Measurements from ENCODE around the gene ARL10. TPM values are rescaled to one million over a fixed set of nuclear protein-coding genes. Genes with fewer than 3 reads are reported as not detected.

ARL10 gene
- total RNA-seq, 2 donors from 2014 or later = 7.5 to 14.0 TPM

- Mint-ChIP-seq H3K9me3 (no peaks in the 10 kb centered on the region), H3K36me3 (ENCODE audit: insufficient read depth in 2 of 2) (peaks cover 3 to 12% of the 10 kb centered on the region in 2 donors), H3K4me1 (ENCODE audit: low read depth) (peaks cover 7% of the 10 kb centered on the region), H3K27ac (no peak overlapping the region), H3K4me3 (no peak overlapping the region), H3K27me3 (ENCODE audit: low read depth) (no peaks in the 10 kb centered on the region)
- ATAC-seq (replicated peaks in 1 of 2) = no peak
- DNase-seq = no peak
Observed at GRCh38 chr5:176369934-176370711, 4.8 kb downstream of the ARL10 start.

GRCh38 chr5:176371621-176372539, 6.6 kb downstream of the ARL10 start:
- peaks cover 3 to 9% of the 10 kb centered on the region in 2 donors for H3K36me3 Mint-ChIP-seq (ENCODE audit: insufficient read depth in 2 of 2)
- ATAC-seq (replicated peaks in 1 of 2) (no peak), DNase-seq (no peak)
- H3K27me3 Mint-ChIP-seq (ENCODE audit: low read depth) = no peaks in the 10 kb centered on the region
- H3K4me1 Mint-ChIP-seq (ENCODE audit: low read depth) = peaks cover 7% of the 10 kb centered on the region
- H3K9me3 Mint-ChIP-seq = no peaks in the 10 kb centered on the region
- H3K4me3 Mint-ChIP-seq = no peak overlapping the region
- H3K27ac Mint-ChIP-seq = no peak overlapping the region

GRCh38 chr5:176373100-176373818, 8.0 kb downstream of the ARL10 start:
- H3K36me3 Mint-ChIP-seq (ENCODE audit: insufficient read depth in 2 of 2) = peaks cover 0 to 3% of the 10 kb centered on the region in 2 donors
- no peaks in the 10 kb centered on the region for H3K4me1 Mint-ChIP-seq (ENCODE audit: low read depth)
- ATAC-seq (replicated peaks in 1 of 2) (no peak), DNase-seq (no peak)
- no peak overlapping the region for H3K4me3 Mint-ChIP-seq
- no peak overlapping the region for H3K27ac Mint-ChIP-seq
- no peaks in the 10 kb centered on the region for H3K27me3 Mint-ChIP-seq (ENCODE audit: low read depth)
- H3K9me3 Mint-ChIP-seq = no peaks in the 10 kb centered on the region

- H3K27ac Mint-ChIP-seq = no peak overlapping the region
- no peaks in the 10 kb centered on the region for H3K4me1 Mint-ChIP-seq (ENCODE audit: low read depth)
- H3K27me3 Mint-ChIP-seq (ENCODE audit: low read depth) = no peaks in the 10 kb centered on the region
Observed at GRCh38 chr5:176379881-176380280, 14.6 kb downstream of the ARL10 start.

GRCh38 chr5:176381423-176381822, 16.1 kb downstream of the ARL10 start:
- Mint-ChIP-seq H3K36me3 (ENCODE audit: insufficient read depth in 2 of 2) (peaks cover 3 to 32% of the 10 kb centered on the region in 2 donors), H3K4me3 (no peak overlapping the region), H3K9me3 (no peaks in the 10 kb centered on the region), H3K27me3 (ENCODE audit: low read depth) (no peaks in the 10 kb centered on the region), H3K27ac (no peak overlapping the region), H3K4me1 (ENCODE audit: low read depth) (peaks cover 14% of the 10 kb centered on the region)
- ATAC-seq (replicated peaks in 1 of 2) = no peak
- no peak for DNase-seq

More at GRCh38 chr5:176379881-176380280, 14.6 kb downstream of the ARL10 start:
- no peak overlapping the region for H3K4me3 Mint-ChIP-seq
- DNase-seq (no peak), ATAC-seq (replicated peaks in 1 of 2) (no peak)
- no peaks in the 10 kb centered on the region for H3K9me3 Mint-ChIP-seq
- peaks cover 1 to 21% of the 10 kb centered on the region in 2 donors for H3K36me3 Mint-ChIP-seq (ENCODE audit: insufficient read depth in 2 of 2)

- ATAC-seq (replicated peaks in 1 of 2) = no peak
- peaks cover 19% of the 10 kb centered on the region for H3K4me1 Mint-ChIP-seq (ENCODE audit: low read depth)
- no peak overlapping the region for H3K27ac Mint-ChIP-seq
- H3K27me3 Mint-ChIP-seq (ENCODE audit: low read depth) = no peaks in the 10 kb centered on the region
- no peak for DNase-seq
- H3K36me3 Mint-ChIP-seq (ENCODE audit: insufficient read depth in 2 of 2) = peaks cover 3 to 37% of the 10 kb centered on the region in 2 donors
- H3K4me3 Mint-ChIP-seq = no peak overlapping the region
- H3K9me3 Mint-ChIP-seq = no peaks in the 10 kb centered on the region
Observed at GRCh38 chr5:176381979-176382378, 16.7 kb downstream of the ARL10 start.

GRCh38 chr5:176382721-176383120, 17.4 kb downstream of the ARL10 start:
- ATAC-seq (replicated peaks in 1 of 2) = no peak
- no peak overlapping the region for H3K27ac Mint-ChIP-seq
- no peaks in the 10 kb centered on the region for H3K27me3 Mint-ChIP-seq (ENCODE audit: low read depth)
- peaks cover 27% of the 10 kb centered on the region for H3K4me1 Mint-ChIP-seq (ENCODE audit: low read depth)
- no peak for DNase-seq
- H3K4me3 Mint-ChIP-seq = no peak overlapping the region
- H3K9me3 Mint-ChIP-seq = no peaks in the 10 kb centered on the region
- peaks cover 5 to 40% of the 10 kb centered on the region in 2 donors for H3K36me3 Mint-ChIP-seq (ENCODE audit: insufficient read depth in 2 of 2)

GRCh38 chr5:176383248-176383905, 18.1 kb downstream of the ARL10 start:
- no peaks in the 10 kb centered on the region for H3K27me3 Mint-ChIP-seq (ENCODE audit: low read depth)
- ATAC-seq (replicated peaks in 1 of 2) (no peak), DNase-seq (no peak)
- H3K4me3 Mint-ChIP-seq = no peak overlapping the region
- peaks cover 9 to 42% of the 10 kb centered on the region in 2 donors for H3K36me3 Mint-ChIP-seq (ENCODE audit: insufficient read depth in 2 of 2)
- no peaks in the 10 kb centered on the region for H3K9me3 Mint-ChIP-seq
- peaks cover 30% of the 10 kb centered on the region for H3K4me1 Mint-ChIP-seq (ENCODE audit: low read depth)
- no peak overlapping the region for H3K27ac Mint-ChIP-seq

- Mint-ChIP-seq H3K9me3 (no peaks in the 10 kb centered on the region), H3K27ac (no peak overlapping the region), H3K27me3 (ENCODE audit: low read depth) (no peaks in the 10 kb centered on the region), H3K4me1 (ENCODE audit: low read depth) (peaks cover 30% of the 10 kb centered on the region), H3K4me3 (no peak overlapping the region), H3K36me3 (ENCODE audit: insufficient read depth in 2 of 2) (peaks cover 10 to 42% of the 10 kb centered on the region in 2 donors)
- DNase-seq (no peak), ATAC-seq (replicated peaks in 1 of 2) (no peak)
Observed at GRCh38 chr5:176383961-176384360, 18.7 kb downstream of the ARL10 start.

GRCh38 chr5:176384366-176384930, 19.2 kb downstream of the ARL10 start:
- ATAC-seq (replicated peaks in 1 of 2) (no peak), DNase-seq (no peak)
- no peaks in the 10 kb centered on the region for H3K9me3 Mint-ChIP-seq
- H3K4me1 Mint-ChIP-seq (ENCODE audit: low read depth) = peaks cover 30% of the 10 kb centered on the region
- no peak overlapping the region for H3K4me3 Mint-ChIP-seq
- H3K27me3 Mint-ChIP-seq (ENCODE audit: low read depth) = no peaks in the 10 kb centered on the region
- no peak overlapping the region for H3K27ac Mint-ChIP-seq
- H3K36me3 Mint-ChIP-seq (ENCODE audit: insufficient read depth in 2 of 2) = peaks cover 10 to 39% of the 10 kb centered on the region in 2 donors

GRCh38 chr5:176384991-176385390, 19.7 kb downstream of the ARL10 start:
- peaks cover 35% of the 10 kb centered on the region for H3K4me1 Mint-ChIP-seq (ENCODE audit: low read depth)
- no peak overlapping the region for H3K4me3 Mint-ChIP-seq
- no peaks in the 10 kb centered on the region for H3K9me3 Mint-ChIP-seq
- DNase-seq = no peak
- H3K36me3 Mint-ChIP-seq (ENCODE audit: insufficient read depth in 2 of 2) = peaks cover 10 to 41% of the 10 kb centered on the region in 2 donors
- ATAC-seq (replicated peaks in 1 of 2) = no peak
- peak overlapping the region; percentile 16 for H3K27ac Mint-ChIP-seq
- no peaks in the 10 kb centered on the region for H3K27me3 Mint-ChIP-seq (ENCODE audit: low read depth)

- Mint-ChIP-seq H3K9me3 (no peaks in the 10 kb centered on the region), H3K36me3 (ENCODE audit: insufficient read depth in 2 of 2) (peaks cover 8 to 43% of the 10 kb centered on the region in 2 donors), H3K27me3 (ENCODE audit: low read depth) (no peaks in the 10 kb centered on the region), H3K4me1 (ENCODE audit: low read depth) (peaks cover 35% of the 10 kb centered on the region), H3K4me3 (peak overlapping the region; percentile 97 to 100), H3K27ac (peak overlapping the region; percentile 99)
- DNase-seq (no peak), ATAC-seq (replicated peaks in 1 of 2) (no peak)
Observed at GRCh38 chr5:176386491-176386890, 21.2 kb downstream of the ARL10 start.
